GM03348 (cell line): ENCODE results near the gene ZNF699.
"Not testable (repeated sequence)": the region's sequence is repeated elsewhere in the genome, so short reads cannot be mapped to it uniquely, and the experiment has no call there.

Experiments used
- DNase-seq: peaks from one replicate; pipeline ENCODE4 v3.0.0; 2012; ENCODE audit warnings: low spot score

The ZNF699 gene

DNA sequence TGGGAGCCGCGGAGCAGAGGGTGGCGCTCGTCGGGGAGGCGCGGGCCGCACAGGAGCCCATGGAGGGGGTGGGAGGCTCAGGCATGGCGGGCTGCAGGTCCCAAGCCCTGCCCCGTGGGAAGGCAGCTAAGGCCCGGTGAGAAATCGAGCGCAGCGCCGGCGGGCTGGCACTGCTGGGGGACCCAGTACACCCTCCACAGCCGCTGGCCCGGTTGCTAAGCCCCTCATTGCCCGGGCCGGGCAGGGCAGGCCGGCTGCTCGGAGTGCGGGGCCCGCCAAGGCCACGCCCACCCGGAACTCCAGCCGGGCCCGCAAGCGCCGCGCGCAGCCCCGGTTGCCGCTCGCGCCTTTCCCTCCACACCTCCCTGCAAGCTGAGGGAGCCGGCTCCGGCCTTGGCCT is 26.2 kb downstream of the ZNF699 start:
- not testable (repeated sequence) for DNase-seq

DNA sequence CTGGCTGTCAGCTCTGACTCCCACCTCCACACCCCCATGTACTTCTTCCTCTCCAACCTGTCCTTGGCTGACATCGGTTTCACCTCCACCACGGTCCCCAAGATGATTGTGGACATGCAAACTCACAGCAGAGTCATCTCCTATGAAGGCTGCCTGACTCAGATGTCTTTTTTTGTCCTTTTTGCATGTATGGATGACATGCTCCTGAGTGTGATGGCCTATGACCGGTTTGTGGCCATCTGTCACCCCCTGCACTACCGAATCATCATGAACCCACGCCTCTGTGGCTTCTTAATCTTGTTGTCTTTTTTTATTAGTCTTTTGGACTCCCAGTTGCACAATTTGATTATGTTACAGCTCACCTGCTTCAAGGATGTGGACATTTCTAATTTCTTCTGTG is 58.4 kb downstream of the ZNF699 start:
- no peak for DNase-seq

DNA sequence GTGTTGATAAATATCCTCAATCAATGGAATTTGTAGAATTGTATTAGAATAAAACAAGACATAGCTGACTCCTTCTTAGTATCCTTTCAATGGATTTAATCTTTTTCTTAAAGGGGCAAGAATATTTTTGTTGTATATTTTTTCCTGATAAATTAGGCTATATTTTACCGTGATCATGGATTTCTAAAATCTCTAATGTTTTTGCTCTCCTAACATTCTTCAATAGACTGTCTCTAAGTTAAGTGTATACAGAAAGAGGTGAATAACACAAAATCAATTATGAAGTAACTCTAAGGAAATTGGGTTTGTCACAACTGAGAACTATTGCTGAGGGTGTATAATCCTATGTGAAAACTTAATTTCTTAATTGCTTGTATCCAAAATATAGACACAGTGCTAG is 59.0 kb downstream of the ZNF699 start, which contains the start of gene OR7E24:
TSS of gene OR7E24 (plus strand) at position 301 of the 400 bp plus-strand sequence. CDS start 114 bp downstream, outside the sequence.
- no peak for DNase-seq
